HG03439 (cell line): ENCODE results near the gene PELI3.

Source experiments
- ATAC-seq: cut with Tn5 transposase; IDR thresholded peaks from one replicate; pipeline ENCODE4 v1.9.1; 2021; ENCODE audit warnings: mild to moderate bottlenecking, moderate library complexity; ENCODE audit not compliant: unreplicated experiment

PELI3 gene

DNA sequence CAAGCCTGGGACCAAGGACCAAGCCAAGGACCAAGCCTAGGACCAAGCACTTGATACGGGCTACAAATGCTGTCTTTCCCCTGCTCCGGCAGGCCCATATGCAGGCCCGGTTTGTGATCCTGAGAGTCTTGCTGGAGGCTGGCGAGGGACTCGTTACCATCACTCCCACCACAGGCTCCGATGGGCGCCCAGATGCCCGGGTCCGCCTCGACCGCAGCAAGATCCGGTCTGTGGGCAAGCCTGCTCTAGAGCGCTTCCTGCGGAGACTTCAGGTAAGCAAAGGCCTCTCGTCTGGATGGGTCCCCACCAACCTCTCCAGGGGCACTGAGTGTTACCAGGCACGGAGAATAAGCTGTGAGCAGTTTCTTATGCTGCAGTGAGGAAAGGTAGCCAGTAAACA is 30.5 kb downstream of the PELI3 start:
- ATAC-seq, result no peak

DNA sequence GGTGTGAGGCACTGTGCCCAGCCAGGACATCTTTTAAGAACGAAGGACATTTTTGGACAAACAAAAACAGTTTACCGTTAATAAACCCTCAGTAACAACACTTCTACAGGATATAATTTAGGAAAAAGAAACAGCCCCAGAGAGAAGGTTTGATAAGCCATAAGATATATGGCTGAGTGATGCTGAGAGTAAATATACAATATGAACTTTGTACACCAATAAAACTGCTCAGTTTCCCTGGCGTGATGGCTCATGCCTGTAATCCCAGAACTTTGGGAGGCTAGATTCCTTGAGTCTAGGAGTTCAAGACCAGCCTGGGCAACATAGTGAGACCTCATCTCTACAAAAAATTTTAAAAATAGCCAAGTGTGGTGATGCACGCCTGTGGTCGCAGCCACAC is 31.8 kb downstream of the PELI3 start:
- ATAC-seq, result no peak

DNA sequence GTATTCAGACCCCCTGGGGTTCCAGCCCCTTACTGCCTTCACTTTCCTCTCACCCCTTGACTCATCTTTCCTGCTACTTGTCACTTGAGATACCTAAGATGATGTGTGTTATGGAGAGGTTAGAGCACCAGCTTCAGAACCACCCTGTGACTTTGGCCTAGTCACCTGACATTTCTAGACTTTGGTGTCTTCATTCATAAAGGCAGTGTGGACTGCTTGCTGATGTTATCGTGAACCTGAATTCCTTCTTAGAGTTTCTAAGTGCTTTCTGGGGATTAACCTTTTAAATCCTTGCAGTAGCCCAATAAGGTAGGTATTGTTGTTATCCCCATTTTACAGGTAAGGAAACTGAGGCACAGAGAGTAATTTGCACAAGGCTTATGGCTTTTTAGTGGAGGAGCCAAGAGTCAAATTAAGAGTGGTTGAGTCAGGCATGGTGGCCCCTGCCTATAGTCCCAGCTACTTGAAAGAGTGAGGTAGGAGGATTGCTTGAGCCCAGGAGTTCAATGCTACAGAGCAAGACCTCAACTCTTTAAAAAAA is 38.6 kb downstream of the PELI3 start:
- no peak for ATAC-seq

DNA sequence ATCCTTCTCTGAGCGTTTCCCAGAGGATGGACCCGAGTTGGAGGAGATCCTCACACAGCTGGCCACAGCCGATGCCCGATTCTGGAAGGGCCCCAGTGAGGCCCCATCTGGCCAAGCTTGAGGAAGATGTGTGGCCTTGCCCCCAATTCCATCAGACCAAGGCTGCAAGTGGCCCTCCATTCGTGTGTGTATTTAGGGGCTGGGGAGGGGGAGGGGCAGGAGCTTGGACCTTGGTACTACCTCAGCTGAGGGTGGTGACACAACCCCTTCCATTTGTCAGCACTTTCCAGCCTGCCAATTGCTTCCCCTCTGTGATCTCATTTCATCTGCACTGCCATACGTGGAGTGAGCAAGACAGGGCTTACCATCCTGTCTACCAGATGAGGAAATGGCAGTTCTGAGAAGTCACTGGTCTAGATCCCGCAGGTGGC is 42.4 kb downstream of the PELI3 start:
- no peak for ATAC-seq

DNA sequence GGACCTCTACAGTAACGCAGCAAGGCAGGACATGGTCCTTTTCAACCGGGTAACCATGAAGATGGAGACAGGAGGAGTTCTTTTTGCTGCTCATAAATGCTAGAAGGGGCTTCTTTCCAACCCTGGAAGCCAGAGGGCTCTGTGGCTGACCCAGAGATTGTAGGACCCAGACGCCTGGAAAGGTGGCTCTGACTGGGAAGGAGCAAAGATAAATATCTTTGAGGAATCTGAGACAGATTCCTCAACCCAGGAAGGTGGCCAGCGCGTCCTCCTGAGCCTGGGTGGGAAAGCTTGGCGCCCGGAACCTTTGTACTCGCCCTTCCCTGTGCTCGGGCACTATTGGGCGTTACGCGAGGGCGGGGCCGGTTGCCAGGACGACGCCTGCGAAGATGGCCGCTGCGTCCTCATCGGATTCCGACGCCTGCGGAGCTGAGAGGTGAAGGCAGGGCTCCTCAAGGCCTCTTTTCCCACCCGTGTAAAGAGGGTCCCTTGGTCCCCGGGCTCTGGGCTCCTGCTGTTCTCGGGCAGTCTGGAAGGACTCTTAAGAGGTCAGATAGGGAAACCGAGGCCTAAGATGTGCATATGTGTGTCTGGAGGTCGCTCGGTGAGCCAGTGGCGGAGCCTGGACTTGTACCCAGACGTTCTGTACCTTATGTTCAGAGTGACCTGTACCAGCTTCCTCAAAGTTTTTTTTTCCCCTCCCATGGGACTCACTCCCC is 43.7 kb downstream of the PELI3 start, which contains the start of gene BBS1:
Gene BBS1, plus strand, starts transcription at position 365 of the 719 bp plus-strand sequence. Its CDS starts 25 bp downstream, at position 390.
- peak; percentile 88 for ATAC-seq

DNA sequence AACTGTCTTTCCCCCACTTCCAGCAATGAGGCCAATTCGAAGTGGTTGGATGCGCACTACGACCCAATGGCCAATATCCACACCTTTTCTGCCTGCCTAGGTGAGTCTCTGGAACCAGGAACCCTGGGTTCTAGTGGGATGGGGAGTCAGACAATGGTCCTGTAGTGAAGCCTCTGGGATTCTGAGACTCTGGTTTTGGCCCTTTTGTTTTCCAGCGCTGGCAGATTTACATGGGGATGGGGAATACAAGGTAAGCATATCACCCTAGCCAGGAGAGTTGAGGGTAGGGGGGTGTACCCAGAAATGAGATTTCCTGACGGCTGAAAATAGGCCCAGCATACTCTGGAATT is 44.3 kb downstream of the PELI3 start:
- no peak for ATAC-seq

DNA sequence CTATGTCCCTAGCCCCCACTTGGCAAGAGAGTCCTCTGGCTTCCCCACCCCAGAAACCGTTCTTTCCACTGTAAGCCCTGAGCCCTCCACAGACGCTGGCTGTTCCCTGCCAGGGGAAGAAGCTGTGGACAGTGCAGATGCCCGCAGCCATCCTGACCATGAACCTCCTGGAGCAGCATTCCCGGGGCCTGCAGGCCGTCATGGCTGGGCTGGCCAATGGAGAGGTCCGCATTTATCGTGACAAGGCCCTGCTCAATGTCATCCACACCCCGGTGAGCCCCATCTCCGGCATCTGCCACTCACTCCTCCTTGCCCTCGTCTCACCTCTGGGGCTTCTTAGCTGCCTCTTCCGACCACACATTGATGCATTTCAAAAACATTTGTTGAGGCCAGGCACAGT is 56.9 kb downstream of the PELI3 start:
- ATAC-seq, result no peak

DNA sequence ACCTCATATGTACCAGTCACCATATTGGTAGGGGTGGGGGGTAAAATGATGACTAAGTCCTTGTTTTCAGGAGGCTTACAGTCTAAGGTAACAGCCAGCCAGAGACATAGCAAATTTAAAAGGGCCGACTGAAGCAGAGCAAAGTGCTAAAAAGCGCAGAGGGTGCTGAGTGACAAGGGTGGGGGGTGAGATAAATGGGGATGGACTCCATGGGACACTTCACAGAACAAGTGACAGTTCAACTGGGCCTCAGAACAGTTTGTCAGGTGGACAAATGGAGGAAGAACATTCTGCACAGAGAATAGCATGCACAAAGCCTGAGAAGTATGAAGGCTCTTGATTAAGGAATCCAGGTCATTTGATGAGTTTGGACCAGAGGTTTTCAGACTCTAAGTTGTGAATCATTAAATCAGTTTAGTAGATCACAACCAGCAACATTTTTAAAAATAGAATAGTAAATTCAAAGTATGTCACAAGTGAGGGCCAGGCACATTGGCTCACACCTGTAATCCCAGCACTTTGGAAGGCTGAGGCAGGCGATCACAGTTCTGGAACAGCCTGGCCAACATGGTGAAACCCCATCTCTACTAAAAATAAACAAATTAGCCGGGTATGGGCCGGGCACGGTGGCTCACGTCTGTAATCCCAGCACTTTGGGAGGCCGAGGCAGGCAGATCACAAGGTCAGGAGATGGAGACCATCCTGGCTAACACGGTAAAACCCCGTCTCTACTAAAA is 57.8 kb downstream of the PELI3 start:
- no peak for ATAC-seq
